GM12878 (cell line): ENCODE measurements around the gene RGR. TPM values are rescaled to one million over a fixed set of nuclear protein-coding genes. Genes with fewer than 3 reads are reported as not detected.

ENCODE experiments used
- EED ChIP-seq: sonication (generic); IDR thresholded peaks from 2 replicates; pipeline ENCODE4 v1.6.1; 2016; ENCODE audit warnings: antibody characterized with exemption, low read depth
- FOXK2 ChIP-seq: fragments of 450-650 bp; IDR thresholded peaks from 2 replicates; pipeline ENCODE4 v1.6.1; 2017; ENCODE audit warnings: mild to moderate bottlenecking, moderate library complexity
- HCFC1 ChIP-seq: fragments of 150-350 bp; IDR thresholded peaks from 2 replicates; pipeline ENCODE4 v1.6.1; 2014; ENCODE audit warnings: low read length
- MTA2 ChIP-seq: fragments of 450-650 bp; IDR thresholded peaks from 2 replicates; pipeline ENCODE4 v1.6.1; 2016; ENCODE audit warnings: low read depth, mild to moderate bottlenecking, moderate library complexity
- NFIC ChIP-seq: IDR thresholded peaks from 2 replicates; pipeline ENCODE4 v1.6.1; 2012; ENCODE audit warnings: low read depth, mild to moderate bottlenecking, inconsistent platforms, low read length, moderate library complexity
- PAX8 ChIP-seq: fragments of 450-650 bp; IDR thresholded peaks from 2 replicates; pipeline ENCODE4 v1.6.1; 2017; ENCODE audit warnings: mild to moderate bottlenecking, moderate library complexity
- RUNX3 ChIP-seq: IDR thresholded peaks from 2 replicates; pipeline ENCODE4 v1.6.1; 2012; ENCODE audit warnings: low read length, inconsistent platforms
- ZNF24 ChIP-seq: fragments of 450-650 bp; IDR thresholded peaks from 2 replicates; pipeline ENCODE4 v1.6.1; 2017; ENCODE audit warnings: antibody characterized with exemption, mild to moderate bottlenecking
- polyA plus RNA-seq, 11 experiments: library from polyadenylated mRNA; depleted of rRNA in 4 of 11; unstranded in 6 of 11; stranded (reverse) in 5 of 11; fragments of >200 nt; fragmentation: Nextera tagmentation in 4 of 11; fragmentation: Illumina TruSeq in 1 of 11; extraction: Ambion mirVana in 4 of 11; extraction: Trizol in 1 of 11; gene quantifications; 1 replicate in 1 of 11; 2 replicates in 10 of 11; pipeline versions ENCODE4 v1.2.1 to v1.2.3, GENCODE V29; 2011 to 2016; ENCODE audit warnings: inconsistent platforms in 2 of 11, missing spikeins in 2 of 11, low read depth in 1 of 11
- total RNA-seq, 4 experiments: library from RNA; depleted of rRNA in 3 of 4; stranded (reverse); fragments of >200 nt in 3 of 4; fragmentation: Illumina TruSeq in 1 of 4; extraction: Trizol in 1 of 4; gene quantifications; 2 replicates each; pipeline versions ENCODE4 v1.2.1 to v1.2.3, GENCODE V29; 2013 to 2021
- TF ChIP-seq, protein P1 (sequence below): fragments of 450-650 bp; IDR thresholded peaks from 2 replicates; pipeline ENCODE4 v1.6.1; 2017; ENCODE audit warnings: low read depth, mild to moderate bottlenecking, moderate library complexity
- TF ChIP-seq, protein P2 (sequence below): IDR thresholded peaks from 2 replicates; pipeline ENCODE4 v1.6.1; 2012; ENCODE audit warnings: low read length, inconsistent platforms

Gene RGR
- total and polyA plus RNA-seq, 10 of the 15 experiments (the other 5 are each of a cell fraction or from before 2014, with no cell fraction given) = not detected

DNA sequence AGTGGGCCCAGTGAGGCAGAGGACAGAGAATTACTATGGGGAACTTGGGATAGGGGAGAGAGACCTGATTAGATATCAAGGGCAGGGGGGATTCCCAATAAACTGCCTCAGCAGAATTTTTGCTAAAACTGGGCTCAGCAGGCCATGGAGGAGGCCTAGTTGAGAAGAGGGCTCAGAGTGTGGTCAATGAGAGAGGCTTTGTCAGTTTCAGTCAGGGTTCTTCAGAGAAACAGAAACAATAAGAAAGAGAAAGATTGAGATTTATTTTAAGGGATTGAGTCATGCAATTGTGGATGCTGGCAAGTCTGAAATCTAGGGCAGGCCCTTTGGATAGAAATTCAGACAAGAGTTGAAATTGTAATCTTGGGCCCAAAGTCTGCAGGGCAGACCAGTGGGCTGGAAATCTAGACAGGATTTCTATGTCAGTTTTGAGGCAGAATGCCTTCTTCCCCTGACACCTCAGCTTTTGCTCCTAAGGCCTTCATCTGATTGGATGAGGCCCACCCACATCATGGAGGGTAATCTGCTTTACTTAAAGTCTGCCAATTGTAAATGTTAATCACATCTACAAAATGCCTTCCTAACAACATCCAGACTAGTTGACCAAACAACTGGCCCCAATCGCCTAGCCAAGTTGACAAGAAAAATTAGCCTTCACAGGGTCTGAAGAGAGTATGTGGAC, 50.1 kb downstream of the RGR start (continued):
- TF ChIP-seq HCFC1 (no peak), NFIC (peak; percentile 66; the same call in 1 of the 2 replicates), PAX8 (no peak), FOXK2 (no peak), RUNX3 (peak; percentile 81), MTA2 (no peak), ZNF24 (no peak), EED (peak; percentile 58; the same call in 1 of the 2 replicates)
- TF ChIP-seq, protein P1, sequence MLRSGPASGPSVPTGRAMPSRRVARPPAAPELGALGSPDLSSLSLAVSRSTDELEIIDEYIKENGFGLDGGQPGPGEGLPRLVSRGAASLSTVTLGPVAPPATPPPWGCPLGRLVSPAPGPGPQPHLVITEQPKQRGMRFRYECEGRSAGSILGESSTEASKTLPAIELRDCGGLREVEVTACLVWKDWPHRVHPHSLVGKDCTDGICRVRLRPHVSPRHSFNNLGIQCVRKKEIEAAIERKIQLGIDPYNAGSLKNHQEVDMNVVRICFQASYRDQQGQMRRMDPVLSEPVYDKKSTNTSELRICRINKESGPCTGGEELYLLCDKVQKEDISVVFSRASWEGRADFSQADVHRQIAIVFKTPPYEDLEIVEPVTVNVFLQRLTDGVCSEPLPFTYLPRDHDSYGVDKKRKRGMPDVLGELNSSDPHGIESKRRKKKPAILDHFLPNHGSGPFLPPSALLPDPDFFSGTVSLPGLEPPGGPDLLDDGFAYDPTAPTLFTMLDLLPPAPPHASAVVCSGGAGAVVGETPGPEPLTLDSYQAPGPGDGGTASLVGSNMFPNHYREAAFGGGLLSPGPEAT = no peak
- TF ChIP-seq, protein P2, sequence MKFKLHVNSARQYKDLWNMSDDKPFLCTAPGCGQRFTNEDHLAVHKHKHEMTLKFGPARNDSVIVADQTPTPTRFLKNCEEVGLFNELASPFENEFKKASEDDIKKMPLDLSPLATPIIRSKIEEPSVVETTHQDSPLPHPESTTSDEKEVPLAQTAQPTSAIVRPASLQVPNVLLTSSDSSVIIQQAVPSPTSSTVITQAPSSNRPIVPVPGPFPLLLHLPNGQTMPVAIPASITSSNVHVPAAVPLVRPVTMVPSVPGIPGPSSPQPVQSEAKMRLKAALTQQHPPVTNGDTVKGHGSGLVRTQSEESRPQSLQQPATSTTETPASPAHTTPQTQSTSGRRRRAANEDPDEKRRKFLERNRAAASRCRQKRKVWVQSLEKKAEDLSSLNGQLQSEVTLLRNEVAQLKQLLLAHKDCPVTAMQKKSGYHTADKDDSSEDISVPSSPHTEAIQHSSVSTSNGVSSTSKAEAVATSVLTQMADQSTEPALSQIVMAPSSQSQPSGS = peak; percentile 28; the same call in 1 of the 2 replicates
